Stimulated activated CD8-positive, alpha-beta memory T cell treated with anti-CD3 and anti-CD28 coated beads, Interleukin-12 subunit alpha, Interleukin-12 subunit beta, amount 100 ng/mL, for 1 hour (primary cell): ENCODE results near the gene PLSCR2.
"Not testable (repeated sequence)": the region's sequence is repeated elsewhere in the genome, so short reads cannot be mapped to it uniquely, and the experiment has no call there.

Source experiments
- DNase-seq: peaks from one replicate; pipeline ENCODE4 v3.0.0-alpha.2; 2020; ENCODE audit warnings: low read depth

PLSCR2 gene

GRCh38 chr3:146416366-146416765 lies 53.0 kb downstream of the PLSCR2 start:
- no peak for DNase-seq

DNA sequence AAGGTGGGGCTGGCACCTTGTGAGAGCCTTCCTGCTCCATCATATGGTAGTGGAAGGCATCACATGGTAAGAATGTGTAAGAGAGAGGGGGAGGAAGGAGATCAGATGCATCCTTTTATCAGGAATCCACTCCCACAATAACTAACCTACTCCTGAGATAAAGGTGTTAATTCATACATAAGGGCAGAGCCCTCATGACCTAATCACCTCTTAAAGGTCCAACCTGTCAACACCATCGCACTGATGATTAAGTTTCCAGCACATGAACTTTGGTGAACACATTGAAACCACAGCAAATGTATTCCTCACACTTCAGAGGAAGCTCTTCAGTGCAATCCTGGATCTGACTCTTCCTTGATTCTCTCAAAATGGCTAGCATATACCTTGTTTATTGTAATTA lies 55.4 kb downstream of the PLSCR2 start:
- DNase-seq = no peak

GRCh38 chr3:146412711-146413110 lies 56.6 kb downstream of the PLSCR2 start:
- DNase-seq = not testable (repeated sequence)

DNA sequence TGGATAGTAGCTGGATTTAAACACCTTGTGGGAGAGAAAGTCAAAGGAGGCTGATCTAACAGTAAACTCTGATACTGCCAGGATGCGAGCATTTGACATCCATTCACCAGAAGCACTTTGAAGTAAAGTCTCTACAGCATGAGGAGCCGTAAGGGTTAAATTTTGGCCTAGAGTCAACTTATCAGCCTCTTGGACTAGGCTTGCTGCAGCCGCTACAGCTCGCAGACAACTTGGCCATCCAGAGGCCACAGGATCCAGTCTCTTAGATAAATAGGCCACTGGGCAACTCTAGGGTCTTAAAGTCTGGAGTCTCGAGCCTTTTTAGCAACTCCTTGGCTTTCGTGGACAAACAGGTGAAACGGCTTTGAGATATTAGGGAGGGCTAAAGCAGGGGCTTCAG lies 61.4 kb downstream of the PLSCR2 start:
- DNase-seq = no peak

DNA sequence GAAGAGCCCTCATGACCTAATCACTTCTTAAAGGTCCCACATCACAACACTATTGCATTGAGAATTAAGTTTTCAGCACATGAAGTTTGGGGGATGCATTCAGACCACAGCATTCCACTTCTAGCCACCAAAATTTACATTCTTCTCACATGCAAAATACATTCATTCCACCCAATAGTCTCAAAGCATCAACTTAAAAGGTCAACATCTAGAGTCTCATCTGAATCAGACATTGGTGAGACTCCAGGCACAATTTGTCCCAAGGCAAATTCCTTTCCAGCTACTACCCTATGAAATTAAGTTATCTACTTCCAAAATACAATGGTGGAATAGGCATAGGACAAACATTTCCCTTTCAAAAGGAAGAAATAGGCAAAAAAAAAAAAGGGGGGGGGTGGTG lies 64.9 kb downstream of the PLSCR2 start:
- DNase-seq = no peak

DNA sequence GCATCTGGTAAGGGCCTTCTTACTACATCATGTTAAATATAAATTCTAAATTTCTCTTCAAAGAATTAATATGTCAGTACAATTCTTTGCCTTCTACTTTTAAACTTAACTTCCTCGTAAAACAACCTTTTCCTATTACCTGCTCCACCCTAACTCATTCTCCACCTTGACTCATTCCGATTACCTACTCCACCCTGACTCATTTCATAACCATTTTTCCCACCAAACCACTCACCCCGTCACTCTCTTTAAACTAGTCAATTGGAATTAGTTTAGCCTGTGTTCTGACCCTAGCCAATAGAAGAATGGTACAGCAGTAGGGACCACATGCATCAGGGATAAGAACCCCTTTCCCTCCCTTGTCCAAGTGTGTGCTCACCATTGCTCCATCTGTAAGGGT lies 65.6 kb downstream of the PLSCR2 start:
- no peak for DNase-seq

DNA sequence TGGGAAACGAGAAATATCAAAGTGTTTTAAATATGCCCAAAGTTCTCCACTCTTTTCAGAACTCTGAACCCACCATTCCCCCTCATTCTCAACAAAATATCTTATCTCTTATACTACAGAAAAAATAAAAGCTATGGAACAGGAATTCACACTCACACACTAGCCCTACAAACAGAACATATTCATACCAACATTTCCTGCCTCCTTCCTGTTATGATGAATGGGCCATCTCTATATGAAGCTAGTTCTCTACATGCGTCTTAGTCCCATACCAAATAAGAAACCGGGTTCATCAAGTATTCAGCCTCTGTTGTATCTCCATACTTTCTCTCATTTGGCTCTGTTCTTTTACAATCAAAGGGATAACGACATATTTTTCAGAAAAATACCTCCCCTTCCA lies 72.6 kb downstream of the PLSCR2 start:
- DNase-seq = no peak

DNA sequence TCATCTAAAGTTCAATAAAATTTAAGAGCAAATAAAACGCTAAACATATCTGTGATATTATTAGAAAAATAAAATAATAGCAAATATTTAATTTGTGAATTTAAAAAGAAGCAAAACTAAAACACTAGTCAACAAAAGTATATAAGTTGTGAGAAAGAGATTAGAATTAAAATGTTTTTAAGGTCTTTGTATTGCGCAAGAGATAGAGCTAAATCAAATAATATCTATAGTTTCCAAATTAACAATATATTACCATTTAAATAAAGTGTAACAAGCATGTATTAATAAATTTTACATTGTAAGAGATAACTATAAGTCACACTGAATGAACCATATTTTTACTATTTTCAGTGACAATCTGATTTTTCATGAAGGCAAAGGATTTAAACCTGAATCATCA lies 74.2 kb downstream of the PLSCR2 start:
- DNase-seq = no peak

DNA sequence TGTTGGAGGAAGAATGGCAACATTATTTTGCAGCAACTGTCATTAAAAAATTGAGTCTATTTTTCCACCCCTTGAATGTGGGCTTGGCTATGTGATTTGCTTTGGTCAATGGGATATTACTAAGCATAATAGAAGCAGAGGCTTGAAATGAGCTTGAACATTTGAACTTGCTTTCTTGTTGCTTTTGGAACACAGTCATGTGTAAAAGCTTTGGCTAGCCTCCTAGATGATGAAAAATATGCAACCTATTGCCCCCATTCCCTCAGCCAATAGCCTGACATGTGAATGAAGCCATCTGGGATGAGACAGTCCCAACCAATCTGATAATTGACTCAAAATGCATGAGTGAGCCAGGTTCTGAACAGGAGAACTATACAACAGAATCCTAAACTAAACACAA lies 78.4 kb downstream of the PLSCR2 start:
- no peak for DNase-seq

- no peak for DNase-seq
Observed at GRCh38 chr3:146390006-146390772, 79.2 kb downstream of the PLSCR2 start.

DNA sequence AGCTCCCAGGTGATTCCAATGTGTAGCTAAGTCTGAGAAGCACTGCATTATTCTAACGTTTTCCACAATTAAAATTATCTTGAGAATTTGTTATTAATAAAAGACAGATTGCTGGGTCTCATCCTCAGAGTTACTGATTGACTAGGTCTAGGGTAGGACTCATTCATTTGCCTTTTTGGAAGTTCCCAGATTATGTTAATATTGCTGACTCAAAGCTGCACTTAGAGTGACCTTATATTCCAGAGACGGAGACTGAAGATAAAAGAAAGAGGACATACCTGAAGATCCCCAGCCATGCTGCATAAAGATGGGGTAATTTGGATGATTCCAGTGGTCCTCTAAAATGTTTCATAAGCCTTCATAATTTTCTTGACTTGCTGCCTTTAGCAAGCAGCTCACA lies 81.8 kb downstream of the PLSCR2 start:
- DNase-seq = no peak

DNA sequence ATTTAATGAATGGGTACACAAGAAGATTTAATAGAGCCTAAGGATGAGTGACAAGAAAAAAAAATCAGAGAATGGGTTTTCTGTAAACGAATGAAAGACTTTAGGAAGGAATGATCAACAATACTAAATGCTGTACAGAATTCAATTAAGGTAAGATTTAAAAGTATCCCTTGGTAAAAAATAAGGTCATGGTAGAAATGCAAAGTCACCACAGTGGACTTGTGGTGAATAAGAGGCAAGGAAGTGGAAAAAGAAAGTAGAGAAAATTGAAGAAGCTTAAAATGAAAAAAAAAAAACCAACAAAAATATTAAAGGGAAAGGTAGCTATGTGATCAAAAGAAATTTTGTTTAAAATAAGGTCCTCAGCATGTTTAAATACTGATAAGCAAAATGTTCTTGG lies 82.4 kb downstream of the PLSCR2 start:
- DNase-seq = no peak

GRCh38 chr3:146384786-146385185 lies 84.6 kb downstream of the PLSCR2 start:
- DNase-seq = no peak
